GM21447 (cell line): Measurements from ENCODE around the gene C11orf91.
"Not testable (repeated sequence)": the region's sequence is repeated elsewhere in the genome, so short reads cannot be mapped to it uniquely, and the experiment has no call there.

Experiments
- ATAC-seq: cut with Tn5 transposase; IDR thresholded peaks from one replicate; pipeline ENCODE4 v1.9.1; 2021; ENCODE audit not compliant: unreplicated experiment

Gene C11orf91

DNA sequence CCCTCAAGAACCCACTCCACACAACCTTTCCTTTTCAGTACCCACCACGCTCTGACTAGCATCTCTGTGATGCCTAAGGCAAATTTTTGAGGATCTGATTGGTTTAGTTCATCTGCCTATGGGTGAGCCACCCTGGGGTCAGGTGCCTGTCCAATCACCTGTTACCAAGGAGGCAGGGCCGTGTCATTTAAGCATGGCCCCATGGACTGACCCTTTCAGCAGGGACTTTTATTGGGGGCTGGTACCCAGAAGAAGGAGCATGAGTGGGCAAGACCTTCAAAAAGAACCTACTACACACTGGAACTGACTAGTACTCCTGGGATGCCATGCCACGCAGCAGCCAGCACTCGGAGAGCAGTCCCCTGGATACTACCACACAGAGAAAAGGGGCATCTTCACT is 28.4 kb downstream of the C11orf91 start:
- no peak for ATAC-seq

DNA sequence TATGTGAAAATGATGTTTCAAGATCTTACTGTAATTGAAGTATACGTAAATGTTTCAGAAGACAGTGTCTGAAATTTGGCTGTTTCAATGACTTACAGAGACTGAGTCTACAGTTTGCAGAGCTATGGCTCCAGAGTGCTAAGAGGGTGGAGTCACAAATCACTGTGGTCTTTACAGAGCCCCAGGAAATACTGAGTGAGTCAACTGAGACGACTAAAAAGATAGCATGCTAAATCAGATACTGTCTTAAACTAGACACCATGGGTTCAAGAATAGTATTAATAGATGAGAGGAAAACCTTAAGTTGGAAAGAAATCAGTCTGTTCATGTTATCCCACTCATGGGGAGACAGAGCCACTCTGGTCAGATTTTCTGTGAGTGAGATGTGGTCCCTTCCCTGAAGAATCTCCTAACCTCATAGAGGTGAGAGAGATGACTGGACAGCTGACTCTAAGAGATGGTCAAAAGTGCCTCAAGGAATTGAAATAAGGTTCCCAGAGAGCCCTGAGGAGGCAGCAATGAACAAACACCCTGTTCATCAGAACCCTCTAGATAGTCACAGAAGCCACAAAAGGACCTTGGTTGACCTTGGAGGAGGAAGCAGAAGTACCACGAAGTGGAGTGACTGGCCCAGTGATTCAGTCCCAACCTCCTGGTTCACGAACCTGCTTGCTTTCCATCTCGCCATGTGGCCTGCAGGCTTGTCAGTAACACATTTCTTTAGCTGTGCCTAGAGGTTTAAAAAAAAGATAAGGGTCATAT is 30.2 kb downstream of the C11orf91 start:
- ATAC-seq, result no peak

DNA sequence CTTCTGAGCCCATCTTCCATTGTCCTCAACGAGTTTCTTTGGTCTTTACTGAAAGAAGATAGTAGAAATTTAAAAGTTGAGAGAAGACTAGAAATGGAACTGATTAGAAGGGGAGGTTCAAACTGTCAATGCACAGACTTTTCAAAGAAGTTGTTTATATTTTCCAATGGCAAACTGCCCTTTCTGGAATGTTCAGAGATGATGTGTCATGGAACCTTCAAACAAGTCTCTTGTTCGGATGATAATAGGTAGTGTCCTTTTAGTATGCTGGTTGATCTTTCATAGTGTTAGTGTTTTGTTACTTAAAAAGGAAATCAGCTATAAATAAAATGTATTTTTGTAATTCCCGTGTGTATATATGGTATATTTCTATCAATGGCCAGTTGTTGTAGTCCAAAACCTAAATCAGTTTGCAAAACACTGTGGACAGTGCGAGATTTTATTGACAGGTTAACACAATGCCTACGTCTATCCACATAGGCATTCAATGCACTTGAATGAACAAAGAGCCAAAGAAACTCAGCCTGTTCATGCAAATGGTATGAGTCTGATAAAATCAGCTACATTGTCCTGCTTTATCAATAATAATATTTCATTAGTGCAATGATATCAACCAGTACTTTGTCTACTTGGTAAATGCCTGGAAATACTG is 30.9 kb downstream of the C11orf91 start:
- ATAC-seq, result no peak

- ATAC-seq, result no peak
These were observed 31.6 kb downstream of the C11orf91 start for GRCh38 chr11:33668951-33669596.

- no peak for ATAC-seq
These were observed 32.2 kb downstream of the C11orf91 start for GRCh38 chr11:33668468-33668825.

- ATAC-seq, result no peak
These were observed 32.7 kb downstream of the C11orf91 start for GRCh38 chr11:33667819-33668467.

- ATAC-seq, result no peak
These were observed 35.1 kb downstream of the C11orf91 start for GRCh38 chr11:33665350-33666106.

- ATAC-seq, result no peak
These were observed 35.8 kb downstream of the C11orf91 start for GRCh38 chr11:33664827-33665226.

DNA sequence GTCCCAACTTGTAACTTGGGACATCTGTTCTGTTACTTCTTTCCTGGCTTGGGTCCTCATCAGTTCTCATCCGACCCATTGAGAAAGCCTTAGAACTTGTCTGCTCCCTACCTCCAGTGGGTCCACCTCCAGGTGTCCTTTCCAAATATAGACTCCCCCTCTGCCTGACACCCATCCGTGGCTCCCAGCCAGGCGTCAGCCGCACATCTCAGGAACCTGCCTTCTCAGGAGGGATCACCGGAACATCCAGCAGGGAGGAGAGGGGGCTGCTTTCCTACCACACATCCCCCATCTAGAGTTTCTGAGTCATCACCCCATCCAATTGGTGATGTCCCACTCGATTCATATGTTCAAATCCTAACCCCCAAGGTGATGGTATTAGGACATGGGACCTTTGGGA is 36.5 kb downstream of the C11orf91 start:
- no peak for ATAC-seq

GRCh38 chr11:33663121-33663520 is 37.5 kb downstream of the C11orf91 start:
- ATAC-seq, result no peak

GRCh38 chr11:33661526-33661925 is 39.1 kb downstream of the C11orf91 start:
- ATAC-seq, result not testable (repeated sequence)

DNA sequence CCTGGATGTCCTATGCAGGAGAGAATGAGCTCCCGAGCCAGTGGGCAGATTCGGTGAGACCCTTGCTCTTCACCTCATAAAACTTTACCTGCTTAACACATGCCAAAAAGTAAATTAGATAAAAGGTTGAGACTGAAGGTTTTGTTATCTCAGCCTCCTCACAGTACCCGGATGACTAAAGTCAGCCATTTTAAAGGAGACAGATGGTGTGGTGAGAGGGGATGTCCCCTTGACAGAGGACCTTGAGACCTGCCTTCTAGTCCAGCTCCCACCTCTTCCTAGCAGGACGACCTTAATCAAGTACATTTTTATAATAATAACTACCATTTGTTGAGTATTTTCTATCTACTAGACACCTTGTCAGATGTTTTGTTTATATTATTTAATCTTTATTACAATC is 39.7 kb downstream of the C11orf91 start:
- no peak for ATAC-seq

GRCh38 chr11:33659370-33660139 is 41.1 kb downstream of the C11orf91 start:
- ATAC-seq, result no peak

DNA sequence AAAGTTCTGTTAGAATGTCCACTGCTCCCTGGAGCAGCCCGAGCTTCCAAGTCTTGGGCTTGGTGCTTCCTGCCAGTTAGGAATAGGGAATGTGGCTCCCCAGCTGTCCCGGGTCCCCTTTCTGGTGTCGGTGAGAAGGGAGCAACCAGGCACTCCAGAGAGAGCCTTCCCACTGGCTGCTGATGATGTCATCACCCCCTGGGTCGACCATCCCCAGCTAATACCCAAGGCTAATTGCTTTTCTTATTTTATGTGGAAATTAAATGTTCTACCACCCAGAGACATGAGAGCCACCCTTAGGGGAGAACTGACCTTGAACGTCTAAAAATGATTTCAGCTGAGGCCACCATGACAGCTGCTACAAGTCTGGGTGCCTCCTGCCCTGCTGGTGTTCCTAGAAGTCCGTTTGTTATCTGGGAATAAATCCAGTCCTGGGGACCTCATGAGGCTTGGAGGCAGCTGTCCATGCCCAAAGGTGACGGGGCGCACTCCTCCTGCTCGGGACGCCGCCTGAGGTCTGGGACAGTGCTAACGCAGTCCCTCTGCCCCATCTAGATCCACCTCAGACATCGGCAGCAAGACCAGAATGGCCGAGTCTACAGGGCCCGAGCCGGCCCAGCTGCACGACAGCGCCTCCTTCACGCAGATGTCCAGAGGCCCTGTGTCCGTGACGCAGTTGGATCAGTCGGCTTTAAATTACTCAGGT is 42.3 kb downstream of the C11orf91 start:
- no peak for ATAC-seq

DNA sequence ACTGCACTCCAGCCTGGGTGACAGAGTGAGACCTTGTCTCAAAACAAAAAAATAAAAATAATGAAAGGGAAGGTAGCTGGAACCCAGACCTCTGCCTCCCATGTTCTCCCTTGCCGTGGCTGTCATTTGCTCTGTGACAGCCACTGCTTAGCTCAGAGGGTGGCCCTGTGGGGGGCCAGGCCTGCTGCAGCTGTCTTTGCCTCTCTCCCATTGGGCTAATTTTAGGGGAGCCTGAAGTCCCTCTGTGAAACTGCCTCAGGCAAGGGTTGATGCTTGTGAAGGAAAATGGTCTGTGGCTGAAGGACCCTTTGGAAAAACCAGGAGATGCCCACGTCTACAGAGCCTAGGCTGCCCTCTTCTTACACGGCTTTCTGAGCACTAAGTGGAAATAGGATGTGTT is 42.9 kb downstream of the C11orf91 start:
- no peak for ATAC-seq

GRCh38 chr11:33656768-33657167 is 43.9 kb downstream of the C11orf91 start:
- ATAC-seq, result no peak

GRCh38 chr11:33655842-33656600 is 44.6 kb downstream of the C11orf91 start:
- ATAC-seq, result no peak

- ATAC-seq, result no peak
These were observed 46.0 kb downstream of the C11orf91 start for GRCh38 chr11:33654594-33654993.

DNA sequence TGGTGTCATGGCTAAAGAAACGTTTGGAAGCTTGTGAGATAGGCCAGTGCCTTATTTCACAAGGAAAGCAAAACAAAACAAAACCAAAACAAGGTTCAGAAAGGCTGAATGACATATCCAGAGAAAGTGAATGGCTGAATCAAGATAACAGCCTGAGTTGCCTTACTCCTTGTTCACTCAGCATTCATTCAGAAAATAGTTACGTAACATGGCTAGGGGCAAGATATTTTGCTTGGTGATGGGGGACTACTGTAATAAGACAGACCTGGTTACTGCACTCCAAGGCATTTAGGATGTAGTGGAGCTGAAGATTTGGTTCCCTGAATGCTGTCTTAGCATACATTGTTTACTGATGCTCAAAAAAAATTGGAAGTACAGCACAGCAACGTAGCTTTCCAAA is 47.7 kb downstream of the C11orf91 start:
- ATAC-seq, result no peak
